Measurements from ENCODE around the gene XRCC2.

XRCC2 gene

DNA sequence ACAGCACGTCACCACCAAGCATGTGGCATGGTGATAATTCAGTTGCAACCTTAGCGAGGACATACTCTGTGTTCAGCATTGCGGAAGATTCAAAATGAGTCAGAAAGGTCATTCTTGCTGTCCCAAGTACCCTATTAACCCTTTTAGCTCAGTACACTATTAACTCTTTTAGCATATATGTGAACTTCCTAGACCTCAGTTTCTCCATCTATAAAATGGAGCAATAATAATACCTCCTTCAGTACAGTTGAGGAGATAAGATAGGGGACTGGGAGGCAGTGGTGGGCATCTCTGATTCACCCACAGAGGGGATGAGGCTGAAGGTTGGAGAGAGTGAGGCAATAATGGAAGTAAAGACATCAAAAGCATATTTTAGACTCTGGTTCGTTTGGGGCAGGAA is 67.3 kb downstream of the XRCC2 start:
- no peak for ATAC-seq

DNA sequence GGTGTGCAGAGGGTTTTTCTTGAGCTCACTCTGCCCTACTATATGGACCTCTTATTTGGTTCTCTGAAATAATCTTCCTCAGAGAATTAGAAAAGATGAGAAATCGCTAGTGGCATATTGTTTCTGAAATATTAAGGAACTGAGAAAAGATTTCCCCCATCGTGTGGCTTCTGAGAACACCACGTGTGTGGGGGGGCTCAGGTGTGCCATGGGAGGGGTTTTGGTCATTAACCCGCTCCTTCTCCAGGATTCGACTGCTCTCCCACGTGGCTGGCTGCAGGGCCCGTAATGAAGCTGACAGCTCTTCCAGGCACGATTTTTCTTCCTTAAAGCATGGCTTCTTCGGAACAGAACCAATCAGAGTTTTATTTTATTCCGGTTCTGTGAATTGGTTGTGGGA is 67.7 kb downstream of the XRCC2 start:
- no peak for ATAC-seq

DNA sequence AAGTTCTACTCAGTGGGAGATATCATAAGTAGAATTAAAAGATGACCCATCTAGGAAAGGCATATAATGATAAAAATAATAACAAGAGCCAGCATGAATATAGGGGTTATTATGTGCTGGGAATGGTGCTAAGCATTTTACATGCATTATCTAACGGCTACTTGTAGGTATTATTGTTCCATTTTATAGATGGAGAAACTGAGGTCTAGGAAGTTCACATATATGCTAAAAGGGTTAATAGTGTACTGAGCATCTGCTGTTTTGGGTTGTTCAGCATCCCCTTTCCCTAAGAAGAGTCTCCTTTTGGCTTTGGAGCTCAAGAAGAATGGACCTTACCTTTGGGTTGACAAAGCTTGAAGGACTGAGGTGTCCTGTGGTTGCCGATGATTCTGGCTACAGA is 68.9 kb downstream of the XRCC2 start:
- no peak for ATAC-seq

DNA sequence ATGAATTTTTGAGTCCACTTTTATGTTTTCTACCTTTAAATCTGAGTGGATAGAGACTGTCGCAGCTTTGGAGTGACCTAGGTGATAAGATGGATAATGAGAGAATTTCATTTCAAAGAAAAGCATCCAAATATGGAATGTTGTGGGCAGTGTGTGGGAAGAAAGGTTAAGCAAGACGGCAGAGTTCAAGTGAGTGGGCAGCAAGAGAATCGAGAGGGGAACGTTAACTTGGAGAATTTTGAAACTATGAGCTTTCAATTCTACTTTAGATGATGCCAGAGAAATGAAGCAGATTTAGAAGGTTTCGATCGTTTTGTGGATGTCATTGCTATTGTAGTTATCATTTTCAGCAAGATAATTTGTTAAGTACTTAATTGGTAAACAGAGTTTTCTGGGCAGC is 73.0 kb downstream of the XRCC2 start:
- ATAC-seq, result no peak

DNA sequence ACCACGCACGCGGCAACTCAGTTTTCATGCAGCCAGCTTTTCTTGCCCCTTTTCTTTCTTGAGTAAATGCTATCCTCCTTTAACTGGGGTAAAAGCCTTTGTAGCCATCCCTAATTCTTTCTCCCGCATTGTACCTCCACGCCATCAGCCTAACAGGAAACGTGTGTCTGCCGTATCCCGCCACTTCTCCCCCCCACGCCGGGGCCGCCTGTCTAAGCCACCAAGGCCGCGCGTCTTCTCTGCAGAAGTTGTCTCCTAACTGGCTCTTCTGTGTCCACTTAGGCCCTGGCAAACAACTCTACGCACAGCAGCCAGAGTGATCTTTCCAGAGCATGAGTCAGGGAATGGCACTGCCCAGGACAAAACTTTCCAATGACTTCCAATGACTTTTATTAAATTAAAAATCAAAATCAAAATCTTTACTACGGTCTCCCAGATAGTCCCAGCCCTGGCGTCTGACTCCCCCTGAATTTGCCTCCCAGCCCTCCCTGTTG is 74.6 kb downstream of the XRCC2 start:
- no peak for ATAC-seq

DNA sequence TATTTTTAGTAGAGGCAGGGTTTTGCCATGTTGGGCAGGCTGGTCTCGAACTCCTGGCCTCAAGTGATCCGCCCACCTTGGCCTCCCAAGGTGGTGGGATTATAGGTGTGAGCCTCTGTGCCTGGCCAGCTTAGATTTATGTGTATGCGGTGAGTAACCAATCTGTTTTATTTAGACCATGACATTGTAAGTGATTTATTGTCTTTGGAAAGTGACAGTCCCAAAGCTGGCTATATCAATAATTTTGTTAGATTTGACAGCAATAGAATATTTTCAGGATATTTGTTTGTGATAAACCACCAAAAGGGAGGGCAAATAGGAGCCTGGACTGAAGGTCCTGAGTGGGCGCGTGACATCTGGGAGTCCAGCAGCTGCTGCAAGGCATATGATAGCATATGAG is 75.7 kb downstream of the XRCC2 start:
- ATAC-seq, result no peak

DNA sequence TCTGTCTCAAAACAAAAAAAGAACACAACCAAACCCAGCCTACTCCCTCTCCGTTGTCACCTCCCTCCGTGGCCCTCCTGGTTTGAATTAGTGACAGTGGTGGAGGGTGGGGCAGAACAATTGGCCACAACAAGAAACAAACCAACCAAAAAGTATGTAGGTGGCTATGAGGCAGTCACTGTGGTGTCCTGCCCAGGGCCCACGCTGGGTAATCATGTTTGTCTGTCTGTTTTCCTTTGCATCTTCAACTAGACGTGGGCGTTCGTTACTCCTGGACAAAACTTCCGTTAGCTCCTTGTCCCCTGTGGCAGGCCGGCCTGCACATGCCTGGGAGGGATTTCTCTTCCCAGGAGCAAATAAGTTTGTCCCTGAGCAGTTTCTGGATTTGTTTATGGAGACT is 78.4 kb downstream of the XRCC2 start:
- ATAC-seq, result no peak

DNA sequence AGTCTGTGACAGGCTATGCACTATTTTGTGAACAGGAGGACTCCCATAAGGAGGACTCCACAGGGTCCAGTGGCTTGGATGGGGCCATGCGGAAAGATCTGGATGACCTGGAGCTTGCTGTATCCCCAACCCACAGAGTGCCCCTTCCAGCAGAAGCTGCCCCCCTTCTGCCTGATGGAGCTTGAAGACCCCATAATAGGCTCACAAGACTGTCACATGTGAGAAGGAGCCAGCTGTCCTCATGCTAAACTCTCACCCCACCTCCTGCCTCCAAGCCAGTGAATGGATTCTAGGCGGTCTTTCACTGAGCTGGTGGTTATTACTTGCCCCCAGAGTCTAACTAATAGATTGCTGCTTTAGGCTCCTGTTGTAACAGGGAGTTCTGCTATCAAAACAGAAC is 79.1 kb downstream of the XRCC2 start:
- no peak for ATAC-seq
